ENCODE data around the gene CKMT1A.
"Not testable (repeated sequence)": the region's sequence is repeated elsewhere in the genome, so short reads cannot be mapped to it uniquely, and the experiment has no call there.

Gene CKMT1A

DNA sequence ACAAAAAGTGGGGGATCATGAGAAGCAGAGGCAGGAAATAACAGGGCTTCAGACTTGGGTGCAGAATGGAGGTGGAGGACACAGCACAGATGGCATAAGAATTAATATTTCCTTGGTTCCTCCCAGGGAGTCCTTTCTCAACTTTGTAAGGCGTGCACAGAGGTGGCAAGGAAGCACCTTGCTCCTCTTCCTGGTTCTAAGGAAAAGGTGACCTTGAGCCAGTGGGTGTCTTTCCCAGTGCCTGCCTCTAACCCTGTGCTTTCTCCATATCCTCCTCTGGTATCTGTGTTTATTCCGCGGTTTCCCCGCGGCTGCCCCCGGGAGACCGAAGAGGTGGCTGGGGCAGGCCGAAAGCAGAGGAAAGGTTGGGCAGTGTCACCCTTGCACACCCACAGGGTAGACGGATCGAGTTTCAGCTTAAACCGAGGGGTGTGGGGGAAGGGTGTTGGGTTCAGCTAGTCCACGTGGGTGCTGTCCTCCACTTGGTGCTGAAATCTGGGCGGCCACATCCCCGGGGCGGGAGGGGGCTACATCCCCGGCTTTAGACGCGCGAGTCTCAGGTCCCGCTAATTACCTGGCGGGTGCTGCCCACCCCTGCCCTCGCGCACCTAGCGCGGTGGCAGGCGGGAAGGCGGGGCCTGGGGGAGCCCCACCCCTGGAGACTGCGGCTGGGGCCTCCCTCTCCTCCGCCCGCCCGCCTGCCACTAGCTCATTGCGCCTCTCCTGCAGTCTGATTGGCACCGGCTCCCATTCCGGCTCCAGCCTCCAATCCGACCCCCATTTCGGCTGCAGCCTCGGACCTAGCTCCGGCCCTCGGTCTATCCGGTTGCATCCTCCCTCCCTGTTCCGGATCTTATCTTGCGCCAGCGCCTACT is at the start of gene CKMT1A:
Gene CKMT1A, plus strand, starts transcription at position 712 of the 875 bp plus-strand sequence. CDS start 192 bp downstream, outside the sequence.
- not testable (repeated sequence) for DNase-seq (ENCODE audit: low spot score)

DNA sequence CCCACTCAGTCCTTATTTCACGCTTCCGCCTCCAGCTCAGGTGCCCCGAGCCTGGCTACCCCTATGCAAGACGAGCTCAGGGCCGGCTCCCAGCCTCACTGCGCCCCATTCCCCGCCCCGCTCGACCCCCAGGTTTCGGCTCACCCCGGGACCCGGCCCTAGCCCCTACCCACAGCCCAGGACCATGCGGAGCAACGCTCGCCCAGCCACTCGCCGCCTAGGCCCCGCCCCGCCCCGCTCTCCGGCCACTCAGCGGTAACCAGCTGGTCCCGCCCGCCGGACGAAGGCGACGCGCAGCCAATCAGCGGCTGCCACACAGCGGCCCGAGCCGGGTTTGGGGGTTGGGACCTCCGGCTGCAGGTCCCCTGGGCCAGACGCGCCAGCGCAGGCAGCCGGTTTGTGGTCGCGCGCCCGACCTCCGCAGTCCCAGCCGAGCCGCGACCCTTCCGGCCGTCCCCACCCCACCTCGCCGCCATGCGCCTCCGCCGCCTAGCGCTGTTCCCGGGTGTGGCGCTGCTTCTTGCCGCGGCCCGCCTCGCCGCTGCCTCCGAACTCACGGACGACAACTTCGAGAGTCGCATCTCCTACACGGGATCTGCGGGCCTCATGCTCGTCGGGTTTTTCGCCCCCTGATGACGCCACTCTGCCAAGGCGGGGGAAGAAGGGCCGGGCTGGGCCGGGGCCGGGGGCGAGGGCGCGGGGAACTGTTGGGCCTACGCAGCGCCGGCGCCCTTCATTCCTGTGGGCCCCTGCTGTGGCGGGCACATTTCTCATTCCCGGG is 44.8 kb upstream of the CKMT1A start, which contains the start of gene CATSPER2:
Gene CATSPER2, minus strand, starts transcription at position 196 of the 781 bp plus-strand sequence. CDS start 783 bp downstream, outside the sequence.
- DNase-seq (ENCODE audit: low spot score) = no peak

DNA sequence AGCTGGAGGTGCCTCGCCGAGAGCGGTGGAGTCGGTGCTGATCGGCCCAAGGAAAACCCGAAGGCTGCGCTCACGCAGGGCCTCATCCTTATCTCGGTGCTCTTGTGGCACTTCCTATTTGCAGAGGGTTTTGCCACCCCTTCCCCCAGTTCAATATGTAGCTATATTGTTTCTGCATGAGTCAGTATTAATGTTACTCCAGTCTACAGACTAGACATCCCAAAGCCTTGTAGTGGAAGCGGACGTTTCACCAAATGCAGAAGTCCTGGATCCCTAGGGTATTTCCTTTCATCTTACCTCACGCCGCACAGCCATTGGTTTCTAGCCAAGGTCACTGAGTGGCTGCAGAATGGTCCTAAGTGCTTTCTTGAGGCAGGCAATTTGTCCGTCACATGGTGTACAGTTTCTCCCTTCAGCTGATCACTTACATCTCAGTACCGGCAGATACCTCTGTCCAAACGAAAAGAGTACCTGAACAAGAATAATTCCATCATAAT is 44.2 kb upstream of the CKMT1A start:
- not testable (repeated sequence) for DNase-seq (ENCODE audit: low spot score)

DNA sequence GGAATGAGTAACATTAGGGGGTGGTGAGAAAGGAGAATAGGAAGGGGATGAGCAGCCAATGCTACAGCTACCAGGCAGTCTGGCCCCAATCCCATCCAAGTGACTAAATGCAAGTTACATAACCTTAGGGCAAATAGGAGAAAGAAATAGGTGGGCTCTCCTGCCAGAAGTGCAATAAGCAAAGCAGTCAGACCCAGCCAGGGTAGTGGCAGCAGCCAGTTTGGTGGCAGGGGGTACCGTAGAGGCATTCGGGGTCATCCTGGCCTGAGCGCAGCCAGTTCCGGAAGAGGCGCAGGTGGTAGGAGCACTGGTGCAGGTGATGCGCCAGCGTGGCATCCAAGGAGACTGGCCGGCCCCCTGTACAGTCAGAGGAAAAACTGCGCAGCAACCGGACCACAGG is 33.9 kb upstream of the CKMT1A start:
- peak; percentile 53 for DNase-seq (ENCODE audit: low spot score)

DNA sequence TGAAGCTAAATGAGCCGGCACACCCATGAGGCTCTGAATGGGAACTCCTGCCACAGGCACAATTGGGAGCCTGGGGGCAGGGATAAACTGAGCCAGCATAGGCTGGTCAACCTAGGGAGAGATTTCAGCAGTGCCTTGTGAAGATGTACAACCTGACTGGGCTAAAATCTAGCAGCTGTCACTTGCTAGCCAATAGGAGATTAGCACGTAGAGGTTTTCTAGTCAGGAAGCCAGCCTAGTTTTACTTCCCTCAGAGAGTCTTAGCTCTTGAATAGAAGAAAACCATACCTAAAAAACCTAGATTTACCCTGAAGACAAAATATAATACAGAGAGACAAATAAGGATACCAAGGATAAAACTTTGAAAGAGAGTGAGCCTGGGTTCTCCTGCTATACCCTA is 31.4 kb upstream of the CKMT1A start:
- DNase-seq (ENCODE audit: low spot score) = not testable (repeated sequence)

DNA sequence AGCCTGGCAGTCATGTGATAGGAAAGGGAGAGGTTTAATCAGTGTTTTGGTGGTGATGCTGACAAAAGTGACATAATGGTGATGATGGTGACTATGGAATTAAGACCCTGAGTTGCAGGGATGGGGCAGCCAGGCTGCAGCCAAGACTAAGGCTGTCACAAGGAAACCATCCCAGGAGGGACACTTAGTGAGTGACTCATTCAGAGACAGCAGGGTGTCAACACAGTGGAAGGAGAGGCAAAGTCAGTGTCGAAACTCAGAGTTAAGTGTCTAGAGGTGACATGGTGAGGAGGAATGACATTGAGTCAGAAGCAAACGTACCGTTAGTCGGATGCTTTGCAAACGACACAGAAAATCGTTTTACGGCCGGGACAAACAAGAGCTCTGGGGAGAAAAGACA is 30.3 kb upstream of the CKMT1A start:
- not testable (repeated sequence) for DNase-seq (ENCODE audit: low spot score)

DNA sequence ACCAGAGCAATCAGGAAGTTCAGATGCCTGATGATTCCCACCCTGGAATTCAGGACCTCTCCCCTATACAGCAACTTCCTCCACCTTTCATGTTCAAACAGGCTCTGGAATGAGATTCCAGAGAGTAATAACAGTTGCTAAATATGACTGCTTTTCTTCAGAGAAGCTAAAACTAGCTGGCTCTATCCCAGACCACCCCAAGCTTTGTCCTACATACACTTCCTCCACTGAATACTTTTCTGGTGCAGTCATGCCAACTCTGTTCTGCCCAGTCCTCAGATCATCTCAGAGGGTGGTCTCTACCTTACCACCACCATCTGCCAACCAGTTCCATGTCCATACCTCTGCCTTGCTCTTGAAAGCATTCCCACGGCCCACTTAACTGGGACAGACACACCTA is 27.5 kb upstream of the CKMT1A start:
- DNase-seq (ENCODE audit: low spot score) = not testable (repeated sequence)

DNA sequence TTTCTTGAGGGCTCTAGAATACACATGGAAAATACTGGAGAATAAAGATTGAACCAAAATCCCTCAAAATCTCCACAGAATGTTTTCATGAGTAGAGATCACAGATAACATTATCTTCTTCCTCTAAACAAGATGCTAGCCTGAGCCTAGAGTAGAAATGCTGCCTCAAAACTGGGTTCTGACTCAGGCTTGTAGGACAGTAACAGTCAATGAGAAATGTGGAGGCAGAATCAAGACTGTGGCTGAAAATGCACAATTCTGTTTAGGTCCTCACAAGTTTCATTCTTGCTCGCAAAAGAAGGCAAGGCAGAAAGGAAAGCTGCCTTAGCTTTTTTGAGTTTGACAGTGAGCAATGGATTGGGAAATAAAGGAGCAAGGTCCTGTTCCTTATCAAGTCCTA is 19.5 kb upstream of the CKMT1A start:
- DNase-seq (ENCODE audit: low spot score) = not testable (repeated sequence)

DNA sequence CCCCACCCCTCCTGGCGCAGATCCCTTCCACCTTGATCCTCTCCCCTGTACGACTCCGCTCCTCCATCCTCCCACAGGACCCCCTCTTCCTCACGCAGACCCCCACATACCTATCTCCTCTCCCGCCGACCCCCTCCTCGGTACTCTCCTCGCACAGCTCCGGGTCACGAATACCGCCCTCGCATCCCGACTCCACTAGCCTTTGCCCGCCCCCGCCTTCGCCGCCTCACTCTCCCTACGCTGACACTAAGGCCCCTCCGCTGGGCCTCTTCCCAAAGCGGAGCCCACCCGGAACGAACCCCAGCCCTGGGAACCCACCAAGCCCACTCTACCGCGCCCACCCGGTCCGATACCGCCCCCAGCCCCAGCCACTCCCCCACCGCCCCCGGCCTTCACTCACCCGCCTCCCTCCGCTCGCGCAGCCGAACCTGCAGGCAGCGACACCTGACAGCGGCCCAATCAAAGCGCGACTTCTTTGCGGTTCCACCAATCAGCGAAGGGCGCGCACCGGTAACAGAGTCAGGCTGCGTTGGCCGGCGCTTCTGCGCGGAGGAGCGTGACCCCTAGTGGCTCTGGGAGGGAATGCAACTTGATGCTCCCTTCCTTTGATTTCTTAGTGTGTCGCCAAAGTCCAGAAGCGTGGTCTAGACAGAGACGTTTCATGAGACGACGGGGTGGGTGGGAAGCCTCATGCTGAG is 3.9 kb upstream of the CKMT1A start:
- not testable (repeated sequence) for DNase-seq (ENCODE audit: low spot score)

DNA sequence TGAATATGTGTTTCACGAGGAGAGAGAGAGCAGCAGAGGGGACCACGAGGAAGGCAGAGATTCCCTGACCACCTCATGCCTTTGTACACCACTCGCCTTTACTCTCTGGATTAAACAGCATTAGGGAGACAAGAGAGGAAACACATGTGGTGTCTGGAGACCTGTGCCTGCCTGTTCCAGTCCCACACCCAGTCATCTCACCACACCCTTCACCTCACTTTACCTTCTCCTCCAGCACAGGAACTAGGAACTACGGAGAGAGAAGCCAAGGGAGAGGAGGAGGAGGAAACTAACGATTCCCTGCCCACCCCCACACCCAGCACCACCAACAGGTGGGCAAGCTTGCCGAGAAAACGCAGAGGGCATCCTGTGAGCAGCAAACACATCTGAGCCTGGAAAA is 980 bp upstream of the CKMT1A start:
- DNase-seq (ENCODE audit: low spot score) = not testable (repeated sequence)

DNA sequence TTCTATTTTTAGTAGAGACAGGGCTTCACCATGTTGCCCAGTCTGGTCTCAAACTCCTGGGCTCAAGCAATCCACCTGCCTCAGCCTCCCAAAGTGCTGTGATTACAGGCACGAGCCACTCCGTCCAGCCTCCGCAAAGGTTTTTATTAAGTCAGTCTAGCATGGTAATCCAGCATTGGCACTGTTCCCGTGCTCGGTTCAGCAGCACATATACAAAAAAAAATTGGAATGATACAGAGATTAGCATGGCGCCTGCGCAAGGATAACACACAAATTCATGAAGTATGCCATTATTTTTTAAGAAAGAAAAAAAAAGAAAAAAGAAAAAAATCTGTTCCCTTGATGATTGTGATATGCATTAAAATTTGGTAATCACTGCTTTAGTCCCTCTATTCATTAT is 8.5 kb downstream of the CKMT1A start:
- peak; percentile 73 for DNase-seq (ENCODE audit: low spot score)

DNA sequence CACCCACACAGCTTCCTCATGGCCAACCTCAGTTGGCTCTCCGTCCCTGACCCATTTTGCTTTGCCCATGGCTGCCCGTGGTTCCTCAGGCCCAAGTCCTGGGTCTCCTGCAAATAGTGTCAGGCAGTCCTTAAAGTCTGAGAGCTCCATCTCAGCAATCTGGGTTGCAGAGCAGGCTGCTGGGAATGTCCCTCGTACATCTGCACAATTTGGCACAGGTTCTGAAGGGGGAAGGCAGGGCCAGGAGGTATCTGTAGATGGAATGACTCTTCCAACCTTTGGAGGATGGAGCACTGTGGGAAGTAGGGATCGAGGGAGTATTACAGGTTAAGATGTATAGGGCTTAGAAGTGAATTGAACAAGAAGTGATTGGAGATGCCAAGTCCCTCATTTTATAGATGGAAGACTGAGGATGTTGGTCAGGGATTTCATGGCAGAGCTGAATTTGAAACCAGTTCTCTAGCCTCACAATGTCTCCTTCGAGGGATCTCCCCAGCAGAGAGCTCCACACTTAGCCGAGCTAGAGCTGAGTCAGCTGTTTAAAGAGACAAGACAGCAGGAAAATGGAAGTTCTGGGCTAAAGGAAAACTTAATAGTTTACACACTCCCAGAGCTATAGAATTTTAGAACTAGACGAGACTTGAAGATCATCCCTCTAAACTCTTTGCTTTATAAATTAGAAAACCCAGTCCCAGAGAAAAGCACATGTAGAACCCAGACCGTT is 9.2 kb downstream of the CKMT1A start:
- peak; percentile 58 for DNase-seq (ENCODE audit: low spot score)

DNA sequence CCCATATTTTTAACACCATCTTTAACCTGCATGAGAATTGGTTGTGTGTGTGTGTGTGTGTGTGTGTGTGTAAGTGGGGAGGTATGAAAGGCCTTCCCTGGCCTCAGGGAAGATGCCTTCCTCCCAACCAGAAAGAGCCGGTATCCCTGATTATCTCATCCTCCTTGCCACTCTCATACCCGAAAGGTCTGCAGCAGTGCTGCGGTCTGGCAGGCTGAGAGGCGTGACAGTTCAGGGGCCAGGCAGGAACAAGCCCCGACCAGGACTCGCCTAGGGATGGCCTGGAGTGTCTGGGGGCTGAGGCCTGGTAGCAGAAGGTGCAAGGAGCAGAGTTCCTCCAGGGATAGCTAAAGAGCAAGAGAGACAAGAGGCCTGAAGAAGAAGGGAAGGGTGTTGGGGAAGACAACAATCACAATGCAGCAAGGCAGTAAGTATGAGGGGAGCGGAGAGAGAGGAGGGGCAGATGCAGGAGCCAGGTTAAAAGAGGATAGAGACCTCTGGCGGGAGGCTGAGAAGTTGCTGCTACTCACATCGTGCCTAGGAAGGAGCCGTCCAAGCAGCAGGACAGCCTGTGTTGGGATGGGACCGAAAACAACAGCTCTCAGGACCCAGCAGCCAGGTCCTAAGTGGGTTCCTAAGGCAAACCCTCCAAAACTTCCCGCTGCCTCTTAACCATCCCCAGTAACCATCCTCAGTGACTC is 16.9 kb downstream of the CKMT1A start:
- DNase-seq (ENCODE audit: low spot score) = not testable (repeated sequence)

DNA sequence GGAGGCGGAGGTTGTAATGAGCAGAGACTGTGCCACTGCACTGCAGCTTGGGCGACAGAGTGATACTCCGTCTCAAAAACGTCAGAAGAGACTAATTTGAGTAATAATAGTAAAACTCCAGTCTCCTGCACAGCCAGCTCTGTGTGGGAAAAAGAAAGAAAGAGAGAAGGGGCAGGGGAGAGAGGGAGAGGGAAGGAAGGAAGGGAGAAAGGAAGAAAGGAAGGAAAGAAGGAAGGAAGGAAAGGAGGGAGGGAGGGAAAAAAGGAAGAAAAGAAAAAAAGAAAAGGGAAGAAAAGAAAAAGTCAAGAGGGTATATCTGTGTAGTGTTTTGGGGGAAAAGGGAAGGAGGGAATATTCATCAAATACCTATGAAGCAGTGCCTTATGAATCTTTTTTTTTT is 29.5 kb downstream of the CKMT1A start:
- DNase-seq (ENCODE audit: low spot score) = no peak

DNA sequence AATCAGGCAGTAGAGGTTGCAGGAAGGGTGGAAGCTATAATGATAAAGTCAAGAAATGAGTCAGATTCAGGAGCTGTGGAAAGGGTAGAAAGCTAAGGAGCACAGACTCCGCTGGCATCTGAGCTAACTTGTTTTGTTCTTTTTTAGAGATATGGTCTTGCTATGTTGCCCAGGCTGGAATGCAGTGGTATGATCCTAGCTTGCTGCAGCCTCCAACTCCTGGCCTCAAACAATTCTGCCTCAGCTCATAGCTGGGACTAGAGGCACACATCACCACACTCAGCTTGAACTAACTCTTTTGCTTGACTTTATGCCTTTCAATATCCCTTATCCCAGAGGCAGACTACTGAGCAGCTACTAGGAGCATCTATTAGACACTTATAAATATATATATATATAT is 32.6 kb downstream of the CKMT1A start:
- not testable (repeated sequence) for DNase-seq (ENCODE audit: low spot score)

DNA sequence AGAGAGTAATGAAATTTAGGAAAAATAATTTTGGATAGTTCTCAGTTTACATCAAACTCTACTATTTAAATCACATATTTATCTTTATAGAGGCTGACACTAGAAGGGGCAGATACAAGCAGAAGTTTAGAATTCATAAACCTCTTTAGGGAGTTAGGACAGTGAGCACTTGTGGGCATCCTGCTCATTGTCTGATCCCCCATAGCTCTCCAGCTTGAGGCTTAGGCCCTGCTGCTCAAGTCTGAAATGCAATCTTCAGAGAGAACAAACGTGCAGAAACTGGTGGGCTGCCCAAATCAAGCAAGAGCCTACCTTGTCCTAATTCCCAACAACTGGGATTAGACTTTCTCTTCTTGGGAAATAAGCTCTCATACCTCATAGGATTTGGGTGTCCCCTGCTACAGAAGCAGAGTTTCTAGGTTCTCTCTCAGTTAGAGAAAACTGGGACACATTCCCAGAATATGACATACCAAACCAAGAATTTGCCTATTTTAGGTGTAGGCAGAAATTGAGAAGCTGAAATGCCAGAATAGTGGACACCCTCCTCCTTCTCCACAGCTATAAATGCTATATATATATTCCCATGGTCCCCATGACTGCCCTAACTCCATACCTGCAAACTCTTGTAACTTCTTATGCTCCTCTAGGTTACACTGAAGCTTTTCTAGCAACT is 34.5 kb downstream of the CKMT1A start:
- not testable (repeated sequence) for DNase-seq (ENCODE audit: low spot score)

DNA sequence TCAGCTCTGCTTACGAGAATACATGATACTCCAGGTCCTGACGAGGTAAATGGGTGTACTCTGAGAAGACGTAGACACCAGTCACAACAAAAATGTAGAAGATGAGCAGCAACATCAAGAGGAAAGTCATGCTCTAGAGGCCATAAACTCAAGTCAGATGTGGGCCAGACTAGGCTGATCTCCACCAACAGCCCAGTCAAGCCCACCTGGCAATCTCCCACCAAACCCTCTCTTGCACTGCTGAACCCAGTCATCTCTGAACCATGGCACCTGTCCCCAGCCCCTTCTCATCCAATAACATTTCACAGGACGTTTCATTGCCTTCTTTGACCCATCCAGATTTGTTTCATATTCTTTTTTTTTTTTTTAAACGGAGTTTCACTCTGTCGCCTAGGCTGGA is 41.8 kb downstream of the CKMT1A start:
- DNase-seq (ENCODE audit: low spot score) = no peak

DNA sequence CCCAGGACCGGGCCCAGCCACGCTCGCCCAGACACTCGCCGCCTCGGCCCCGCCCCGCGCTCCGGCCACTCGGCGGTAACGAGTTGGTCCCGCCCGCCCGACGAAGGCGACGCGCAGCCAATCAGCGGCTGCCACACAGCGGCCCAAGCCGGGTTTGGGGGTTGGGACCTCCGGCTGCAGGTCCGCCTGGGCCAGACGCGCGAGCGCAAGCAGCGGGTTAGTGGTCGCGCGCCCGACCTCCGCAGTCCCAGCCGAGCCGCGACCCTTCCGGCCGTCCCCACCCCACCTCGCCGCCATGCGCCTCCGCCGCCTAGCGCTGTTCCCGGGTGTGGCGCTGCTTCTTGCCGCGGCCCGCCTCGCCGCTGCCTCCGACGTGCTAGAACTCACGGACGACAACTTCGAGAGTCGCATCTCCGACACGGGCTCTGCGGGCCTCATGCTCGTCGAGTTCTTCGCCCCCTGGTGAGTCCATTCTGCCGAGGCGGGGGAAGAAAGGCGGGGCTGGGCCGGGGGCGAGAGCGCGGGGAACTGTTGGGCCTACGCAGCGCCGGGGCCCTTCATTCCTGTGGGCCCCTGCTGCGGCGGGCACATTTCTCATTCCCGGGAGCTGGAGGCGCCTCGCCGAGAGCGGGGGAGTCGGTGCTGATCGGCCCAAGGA is 52.7 kb downstream of the CKMT1A start, which contains the start of gene PDIA3:
Gene PDIA3, plus strand, starts transcription at position 194 of the 658 bp plus-strand sequence. Its CDS starts 102 bp downstream, at position 296.
- DNase-seq (ENCODE audit: low spot score) = peak; percentile 90

DNA sequence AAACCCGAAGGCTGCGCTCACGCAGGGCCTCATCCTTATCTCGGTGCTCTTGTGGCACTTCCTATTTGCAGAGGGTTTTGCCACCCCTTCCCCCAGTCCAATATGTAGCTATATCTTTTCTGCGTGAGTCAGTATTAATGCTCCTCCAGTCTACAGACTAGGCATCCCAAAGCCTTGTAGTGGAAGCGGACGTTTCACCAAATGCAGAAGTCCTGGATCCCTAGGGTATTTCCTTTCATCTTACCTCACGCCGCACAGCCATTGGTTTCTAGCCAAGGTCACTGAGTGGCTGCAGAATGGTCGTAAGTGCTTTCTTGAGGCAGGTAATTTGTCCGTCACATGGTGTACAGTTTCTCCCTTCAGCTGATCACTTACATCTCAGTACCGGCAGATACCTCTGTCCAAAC is 53.2 kb downstream of the CKMT1A start:
- DNase-seq (ENCODE audit: low spot score) = peak; percentile 33

Measured in cerebellar cortex (tissue), 1 donor.